ENCODE results near the gene LIF.

Gene LIF

DNA sequence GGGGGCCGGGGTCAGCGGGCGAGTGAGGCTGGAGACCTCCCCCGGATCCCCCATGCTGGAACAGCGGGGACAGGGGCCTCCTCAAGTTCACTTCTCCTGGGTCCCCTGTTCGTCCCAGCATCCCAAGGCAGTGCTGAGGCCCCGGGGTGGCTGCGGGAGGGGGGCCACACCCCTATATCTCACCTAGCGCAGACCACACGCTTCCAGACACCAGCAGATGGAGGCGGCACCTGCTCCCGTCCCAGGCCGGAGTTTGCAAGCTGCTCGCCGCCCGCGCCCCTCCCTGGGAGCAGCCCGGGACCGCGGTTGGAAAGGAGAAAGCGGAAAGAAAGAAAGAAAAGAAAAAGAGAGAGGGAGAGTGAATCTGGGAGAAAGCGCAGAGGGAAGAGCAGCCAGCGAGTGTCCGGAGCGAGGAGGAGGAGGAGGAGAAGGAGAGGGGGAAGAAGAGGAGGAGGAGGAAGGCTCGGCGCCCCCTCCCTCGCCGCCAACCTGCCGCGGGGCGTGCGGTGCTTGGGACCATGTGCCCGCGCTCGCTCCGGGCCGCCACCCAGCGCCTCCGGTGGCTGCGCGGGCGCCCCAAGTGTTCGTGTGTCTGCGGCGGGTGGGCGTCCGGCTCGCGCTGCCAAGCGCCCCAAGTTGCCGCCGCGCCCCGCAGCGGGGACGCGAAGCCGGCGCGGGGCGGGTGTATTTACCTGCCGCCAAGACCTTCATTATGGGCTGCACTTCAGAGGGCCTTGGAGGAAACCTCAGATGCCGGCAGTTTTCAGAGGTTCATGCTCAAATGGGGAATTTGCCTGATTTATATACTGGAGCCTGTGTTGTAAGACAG lies at the start of gene LIF:
Gene LIF, minus strand, starts transcription at position 775 of the 829 bp plus-strand sequence. Its CDS starts 64 bp downstream, at position 711.
- DNase-seq (ENCODE audit: low read depth), result no peak

DNA sequence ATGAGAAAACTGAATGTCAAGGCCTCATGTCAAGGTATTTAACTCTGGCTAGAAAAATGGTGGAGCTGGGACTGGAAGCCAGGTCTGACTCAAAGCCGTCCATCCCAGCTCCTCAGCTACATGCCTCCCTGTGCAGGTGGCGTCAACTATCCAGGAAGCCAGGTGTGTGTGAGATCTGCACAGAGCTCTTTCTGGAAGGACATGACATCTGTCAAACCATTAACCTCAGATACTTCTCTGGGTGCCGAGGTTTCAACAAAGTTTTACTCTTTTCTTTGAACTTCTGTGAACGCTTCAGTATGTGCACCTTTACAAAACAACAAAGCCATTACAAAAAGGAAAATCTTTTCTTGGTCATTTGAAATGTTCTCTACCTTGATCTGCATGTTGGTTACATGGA lies 49.8 kb upstream of the LIF start:
- DNase-seq (ENCODE audit: low read depth), result no peak

- DNase-seq (ENCODE audit: low read depth), result no peak
Observed at GRCh38 chr22:30295576-30295975, 49.0 kb upstream of the LIF start.

DNA sequence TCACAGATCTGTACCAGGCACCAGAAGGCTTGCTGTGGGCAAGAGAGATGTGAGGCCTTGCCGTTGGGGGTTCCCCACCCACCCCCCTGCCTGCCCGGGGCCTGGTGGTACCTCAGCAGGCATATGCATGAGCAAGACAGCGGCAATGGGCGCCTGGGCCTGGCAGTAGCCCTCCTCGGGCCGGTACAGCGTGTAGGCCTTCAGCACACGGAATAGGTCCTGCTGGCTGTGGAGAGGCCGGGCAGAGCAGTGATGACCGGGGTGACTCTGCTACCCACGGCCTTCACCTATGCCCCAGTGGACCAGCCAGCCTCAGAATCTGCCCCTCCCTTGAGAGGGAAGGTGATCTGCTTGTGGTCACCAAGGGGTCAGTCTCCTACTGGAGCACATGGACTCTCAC lies 48.3 kb upstream of the LIF start:
- DNase-seq (ENCODE audit: low read depth), result no peak

- DNase-seq (ENCODE audit: low read depth), result no peak
Observed at GRCh38 chr22:30294066-30294465, 47.5 kb upstream of the LIF start.

- DNase-seq (ENCODE audit: low read depth), result no peak
Observed at GRCh38 chr22:30293026-30293425, 46.5 kb upstream of the LIF start.

GRCh38 chr22:30292069-30292970 lies 45.8 kb upstream of the LIF start:
- DNase-seq (ENCODE audit: low read depth), result no peak

- no peak for DNase-seq (ENCODE audit: low read depth)
Observed at GRCh38 chr22:30291058-30291892, 44.7 kb upstream of the LIF start.

GRCh38 chr22:30290342-30291057 lies 43.9 kb upstream of the LIF start:
- DNase-seq (ENCODE audit: low read depth), result no peak

DNA sequence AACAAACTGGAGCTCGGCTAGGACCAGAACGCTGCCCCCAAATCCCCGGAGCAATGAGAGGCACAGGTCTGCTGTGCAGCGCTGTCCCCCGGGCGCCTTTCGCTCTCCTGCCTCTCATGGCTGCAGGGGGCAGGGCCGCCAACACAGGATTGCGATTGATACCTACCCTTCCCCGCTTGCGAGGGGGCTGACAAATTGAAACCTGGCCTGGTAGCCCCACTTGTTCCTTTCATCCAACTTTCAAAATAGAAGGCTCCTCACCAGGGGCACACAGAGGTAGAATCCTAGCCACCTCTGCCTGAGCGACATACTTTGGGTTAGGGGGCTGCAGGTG lies 43.4 kb upstream of the LIF start:
- DNase-seq (ENCODE audit: low read depth), result no peak

- peak; percentile 95 for DNase-seq (ENCODE audit: low read depth)
Observed at GRCh38 chr22:30289141-30289979, 42.8 kb upstream of the LIF start, which contains the start of gene CASTOR1. Gene CASTOR1 (minus strand): TSS chr22:30289505. CDS start chr22:30289497, 8 bp downstream.

DNA sequence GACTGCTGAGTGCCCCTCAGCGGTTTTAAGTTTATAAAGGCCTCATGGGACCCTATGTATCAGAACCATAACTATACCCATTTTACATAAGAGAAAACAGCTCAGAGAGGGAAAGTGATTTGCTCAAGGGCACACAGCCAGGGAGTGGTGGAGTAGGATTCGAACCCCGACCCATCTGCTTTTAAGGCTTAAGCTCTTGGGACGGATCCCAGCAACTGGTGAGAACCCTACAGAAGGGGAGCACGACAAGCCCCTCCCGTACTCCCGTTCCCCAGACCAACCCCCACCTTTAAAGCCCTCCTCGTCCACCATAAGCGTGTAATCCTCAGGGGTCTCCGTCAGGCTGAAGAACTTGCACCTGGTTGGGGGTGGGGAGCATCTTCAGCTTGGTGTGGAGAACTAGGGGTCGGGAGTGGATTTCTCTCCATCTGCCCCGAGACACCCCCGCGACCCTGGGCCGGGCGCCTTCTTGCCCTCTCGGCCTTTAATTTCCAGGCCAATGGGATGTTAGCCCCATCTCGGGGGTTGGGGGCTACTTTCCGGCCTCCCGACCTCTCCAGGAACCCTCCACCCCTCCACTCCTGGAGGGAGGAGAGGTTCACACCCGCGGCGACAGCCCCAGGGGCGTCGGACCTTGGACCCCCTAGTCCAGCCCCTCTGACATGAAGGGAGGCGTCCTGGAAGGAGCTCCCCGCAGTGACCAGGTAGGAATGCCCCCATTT lies 42.0 kb upstream of the LIF start:
- DNase-seq (ENCODE audit: low read depth), result no peak

- peak; percentile 80 for DNase-seq (ENCODE audit: low read depth)
Observed at GRCh38 chr22:30287648-30288418, 41.3 kb upstream of the LIF start.

- DNase-seq (ENCODE audit: low read depth), result no peak
Observed at GRCh38 chr22:30286813-30287647, 40.5 kb upstream of the LIF start.

DNA sequence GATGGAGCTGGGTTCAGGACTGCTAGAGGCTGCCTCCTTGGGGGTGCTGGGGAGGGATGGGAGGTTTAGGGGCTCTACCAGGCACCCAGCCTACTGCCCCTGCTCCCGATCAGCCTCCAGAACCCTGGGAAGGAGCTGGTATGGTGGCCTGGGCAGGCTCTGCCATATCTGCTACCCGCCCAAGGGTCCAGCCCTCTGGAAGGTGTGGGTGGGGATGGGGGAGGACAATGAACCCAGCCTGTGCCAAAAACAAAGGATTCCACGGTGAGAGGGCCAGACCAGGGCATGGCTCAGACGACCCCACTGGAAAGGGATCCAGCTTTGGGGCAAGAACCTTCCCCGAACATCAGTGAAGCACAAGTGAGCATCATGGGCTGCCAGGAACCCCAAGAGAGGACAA lies 39.8 kb upstream of the LIF start:
- no peak for DNase-seq (ENCODE audit: low read depth)

- DNase-seq (ENCODE audit: low read depth), result no peak
Observed at GRCh38 chr22:30285846-30286200, 39.3 kb upstream of the LIF start.

DNA sequence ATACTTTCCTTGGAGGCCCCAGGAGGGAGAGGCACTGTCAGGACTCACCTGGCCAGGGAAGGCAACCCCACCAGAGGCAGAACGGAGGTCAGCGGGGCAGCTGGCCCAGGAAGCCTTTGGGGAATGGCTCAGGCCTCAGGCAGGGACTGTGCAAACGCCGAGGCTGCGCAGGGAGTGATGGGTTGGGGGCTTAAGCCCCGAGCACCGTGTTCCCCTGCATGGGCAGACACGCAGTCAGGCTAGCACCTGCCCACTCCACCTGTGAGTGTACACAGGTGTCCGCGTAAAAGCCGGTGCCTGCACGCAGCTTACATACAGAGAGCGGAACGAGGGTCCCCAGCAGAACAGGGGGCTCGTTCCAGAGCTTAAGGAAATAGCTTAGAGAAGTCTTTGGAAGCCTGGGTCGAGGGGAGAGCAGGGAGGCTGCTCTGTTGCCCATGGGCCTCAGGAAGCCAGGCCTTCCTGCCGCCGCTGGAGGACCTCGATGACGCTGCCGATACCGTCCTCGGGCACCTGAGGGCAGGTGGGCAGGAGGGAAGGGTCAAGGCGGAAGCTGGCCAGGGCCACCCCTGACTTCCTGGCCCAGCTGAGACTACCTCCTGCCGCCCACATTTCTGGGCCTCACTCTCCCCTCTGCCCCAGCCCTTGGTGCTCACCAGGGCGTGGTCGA lies 38.8 kb upstream of the LIF start:
- no peak for DNase-seq (ENCODE audit: low read depth)

- DNase-seq (ENCODE audit: low read depth), result no peak
Observed at GRCh38 chr22:30284666-30285065, 38.1 kb upstream of the LIF start.
